ENCODE data around the gene MRPS34.

GRCh38 chr16:1788095-1788707 is 15.3 kb upstream of the MRPS34 start:
- TF ChIP-seq CTCF (IDR thresholded peaks at IDR 0.05; ENCODE audit: low read length), result no peak
- no peak for TF ChIP-seq EZH2phosphoT487 (IDR thresholded peaks at IDR 0.05; ENCODE audit: low read length)
- no peak for TF ChIP-seq EZH2 (optimal IDR thresholded peaks at IDR 0.05; ENCODE audit: low read depth, low read length)
